Keratinocyte (primary cell): ENCODE measurements around the gene FARP2. TPM values are rescaled to one million over a fixed set of nuclear protein-coding genes. Genes with fewer than 3 reads are reported as not detected.

Source experiments
- DNase-seq: peaks from one replicate; pipeline ENCODE4 v3.0.0-alpha.2; 2011; ENCODE audit warnings: low read depth, missing footprints, low spot score
- FAIRE-seq: peaks from 2 replicates; lab custom pipeline; 2011; peaks lifted over from hg19 to GRCh38; lab: Jason Lieb, UNC
- H2AFZ ChIP-seq: 2 replicates; pipeline ENCODE4 v1.6.0; 2012; ENCODE audit warnings: low read length, control low read depth, inconsistent platforms; ENCODE audit not compliant: control insufficient read depth
- H3K27ac ChIP-seq: 2 replicates; pipeline ENCODE4 v1.5.1; 2011; ENCODE audit warnings: low read length; ENCODE audit not compliant: control insufficient read depth, insufficient read depth
- H3K27me3 ChIP-seq: 3 replicates; pipeline ENCODE4 v1.6.0; 2011; ENCODE audit warnings: low read length; ENCODE audit not compliant: control insufficient read depth, insufficient read depth; ENCODE audit errors: extremely low read depth
- H3K36me3 ChIP-seq, 2 experiments: 2 replicates in 1 of 2; 3 replicates in 1 of 2; pipeline ENCODE4 v1.5.1; 2011; ENCODE audit warnings: low read length in 2 of 2, mild to moderate bottlenecking in 1 of 2; ENCODE audit not compliant: control insufficient read depth in 2 of 2, insufficient read depth in 2 of 2; ENCODE audit errors: extremely low read depth in 1 of 2
- H3K4me1 ChIP-seq: 3 replicates; pipeline ENCODE4 v1.5.1; 2011; ENCODE audit warnings: low read length; ENCODE audit not compliant: control insufficient read depth, insufficient read depth; ENCODE audit errors: extremely low read depth
- H3K4me2 ChIP-seq: 3 replicates; pipeline ENCODE4 v1.6.0; 2011; ENCODE audit warnings: low read depth, low read length; ENCODE audit not compliant: control insufficient read depth, insufficient read depth; ENCODE audit errors: extremely low read depth
- H3K4me3 ChIP-seq, 3 experiments: fragments of 200-600 bp in 1 of 3; sonication (generic) in 1 of 3; 2 replicates in 2 of 3; 3 replicates in 1 of 3; pipeline ENCODE4 v1.5.1; 2011 to 2016; ENCODE audit warnings: low read length in 3 of 3, mild to moderate bottlenecking in 3 of 3, control low read depth in 2 of 3, inconsistent platforms in 1 of 3, low read depth in 1 of 3, mixed read lengths in 1 of 3, mixed run types in 1 of 3, moderate library complexity in 1 of 3; ENCODE audit not compliant: control insufficient read depth in 2 of 3, insufficient read depth in 2 of 3; ENCODE audit errors: extremely low read depth in 1 of 3
- H3K79me2 ChIP-seq: 2 replicates; pipeline ENCODE4 v1.6.0; 2012; ENCODE audit warnings: low read length; ENCODE audit not compliant: control insufficient read depth, insufficient read depth
- H3K9ac ChIP-seq: 3 replicates; pipeline ENCODE4 v1.6.0; 2011; ENCODE audit warnings: low read length; ENCODE audit not compliant: control insufficient read depth, insufficient read depth; ENCODE audit errors: extremely low read depth
- H3K9me1 ChIP-seq: 3 replicates; pipeline ENCODE4 v1.6.0; 2011; ENCODE audit warnings: low read length; ENCODE audit not compliant: control insufficient read depth, insufficient read depth; ENCODE audit errors: extremely low read depth
- H3K9me3 ChIP-seq: 2 replicates; pipeline ENCODE4 v1.5.1; 2012; ENCODE audit warnings: low read depth, low read length; ENCODE audit not compliant: control insufficient read depth
- H4K20me1 ChIP-seq: 3 replicates; pipeline ENCODE4 v1.6.0; 2011; ENCODE audit warnings: low read length; ENCODE audit not compliant: control insufficient read depth, insufficient read depth; ENCODE audit errors: extremely low read depth
- EZH2 ChIP-seq: IDR thresholded peaks from one replicate; pipeline ENCODE4 v1.6.1; 2012; ENCODE audit warnings: inconsistent platforms, mild to moderate bottlenecking, low read length, moderate library complexity
- dilution Hi-C: fragments of 300-500 bp; cut with MboI; formaldehyde crosslinking; loops from one replicate; pipeline ENCODE4 v1.7.0; 2020; ENCODE audit warnings: low sequenced_read_pairs; ENCODE audit not compliant: extremely low pct_ligation_motif_present
- polyA plus RNA-seq, 5 experiments: library from polyadenylated mRNA; depleted of rRNA in 3 of 5; stranded (reverse) in 3 of 5; stranded (forward) in 1 of 5; unstranded in 1 of 5; fragments of >200 nt; gene quantifications; 1 replicate in 1 of 5; 2 replicates in 3 of 5; 3 replicates in 1 of 5; pipeline versions ENCODE4 v1.2.1 to v1.2.3, GENCODE V29; 2011 to 2012; ENCODE audit warnings: missing spikeins in 2 of 5, low read depth in 1 of 5, low replicate concordance in 1 of 5
- TF ChIP-seq, protein P1 (sequence below), 3 experiments: IDR thresholded peaks in 1 of 3; conservative IDR thresholded peaks in 1 of 3; optimal IDR thresholded peaks in 1 of 3; 2 replicates in 2 of 3; 3 replicates in 1 of 3; pipeline versions ENCODE3 to v1.5.1; 2011; ENCODE audit warnings: low read length in 3 of 3, mild to moderate bottlenecking in 3 of 3, moderate library complexity in 2 of 3, control low read depth in 1 of 3, inconsistent platforms in 1 of 3; ENCODE audit not compliant: insufficient read depth in 2 of 3; ENCODE audit errors: extremely low read depth in 1 of 3

The FARP2 gene
- polyA plus RNA-seq, 1 donor (not counting 4 experiments of a cell fraction or from before 2014, with no cell fraction given): 39.3 TPM

DNA sequence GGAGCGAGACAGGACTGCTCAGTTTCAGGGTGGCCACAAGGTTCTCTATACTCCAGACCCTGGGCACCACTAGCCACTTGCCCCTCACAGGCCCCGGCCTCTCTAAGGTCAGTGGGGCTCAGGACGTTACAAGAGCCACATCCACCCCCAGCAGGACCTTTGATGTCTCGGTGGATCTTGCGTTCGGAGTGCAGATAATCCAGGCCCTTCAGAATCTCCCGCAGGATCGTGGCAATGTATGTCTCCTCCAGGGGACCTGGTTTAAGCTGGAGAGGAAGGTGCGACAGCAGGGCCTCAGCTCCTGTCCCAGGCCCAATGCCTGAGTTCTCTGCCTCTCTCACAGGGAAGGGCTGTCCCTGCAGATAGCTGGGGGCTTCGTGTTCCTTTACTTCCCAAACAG, 143.9 kb downstream of the FARP2 start:
- Histone ChIP-seq H2AFZ (no peak overlapping the region), H3K9ac (no peak overlapping the region), H3K27ac (no peak overlapping the region), H3K9me1 (no peaks in the 10 kb centered on the region), H3K4me1 (no peaks in the 10 kb centered on the region), H3K4me2 (no peak overlapping the region), H4K20me1 (peaks cover 17% of the 10 kb centered on the region), H3K9me3 (no peaks in the 10 kb centered on the region), H3K27me3 (no peaks in the 10 kb centered on the region), H3K36me3 (peaks cover 29 to 32% of the 10 kb centered on the region in 2 experiments), H3K4me3 (no peak overlapping the region), H3K79me2 (peaks cover 39% of the 10 kb centered on the region)
- dilution Hi-C loops: no loop called here
- no peak for TF ChIP-seq EZH2
- TF ChIP-seq, protein P1, sequence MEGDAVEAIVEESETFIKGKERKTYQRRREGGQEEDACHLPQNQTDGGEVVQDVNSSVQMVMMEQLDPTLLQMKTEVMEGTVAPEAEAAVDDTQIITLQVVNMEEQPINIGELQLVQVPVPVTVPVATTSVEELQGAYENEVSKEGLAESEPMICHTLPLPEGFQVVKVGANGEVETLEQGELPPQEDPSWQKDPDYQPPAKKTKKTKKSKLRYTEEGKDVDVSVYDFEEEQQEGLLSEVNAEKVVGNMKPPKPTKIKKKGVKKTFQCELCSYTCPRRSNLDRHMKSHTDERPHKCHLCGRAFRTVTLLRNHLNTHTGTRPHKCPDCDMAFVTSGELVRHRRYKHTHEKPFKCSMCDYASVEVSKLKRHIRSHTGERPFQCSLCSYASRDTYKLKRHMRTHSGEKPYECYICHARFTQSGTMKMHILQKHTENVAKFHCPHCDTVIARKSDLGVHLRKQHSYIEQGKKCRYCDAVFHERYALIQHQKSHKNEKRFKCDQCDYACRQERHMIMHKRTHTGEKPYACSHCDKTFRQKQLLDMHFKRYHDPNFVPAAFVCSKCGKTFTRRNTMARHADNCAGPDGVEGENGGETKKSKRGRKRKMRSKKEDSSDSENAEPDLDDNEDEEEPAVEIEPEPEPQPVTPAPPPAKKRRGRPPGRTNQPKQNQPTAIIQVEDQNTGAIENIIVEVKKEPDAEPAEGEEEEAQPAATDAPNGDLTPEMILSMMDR (optimal IDR thresholded peaks at IDR 0.05 in 1 of 3, IDR thresholded peaks at IDR 0.05 in 1 of 3, conservative IDR thresholded peaks at IDR 0.05 in 1 of 3; ENCODE audit: extremely low read depth in 1 of 3, insufficient read depth in 2 of 3, low read length in 3 of 3): no peak
- FAIRE-seq: no peak
- DNase-seq: no peak

DNA sequence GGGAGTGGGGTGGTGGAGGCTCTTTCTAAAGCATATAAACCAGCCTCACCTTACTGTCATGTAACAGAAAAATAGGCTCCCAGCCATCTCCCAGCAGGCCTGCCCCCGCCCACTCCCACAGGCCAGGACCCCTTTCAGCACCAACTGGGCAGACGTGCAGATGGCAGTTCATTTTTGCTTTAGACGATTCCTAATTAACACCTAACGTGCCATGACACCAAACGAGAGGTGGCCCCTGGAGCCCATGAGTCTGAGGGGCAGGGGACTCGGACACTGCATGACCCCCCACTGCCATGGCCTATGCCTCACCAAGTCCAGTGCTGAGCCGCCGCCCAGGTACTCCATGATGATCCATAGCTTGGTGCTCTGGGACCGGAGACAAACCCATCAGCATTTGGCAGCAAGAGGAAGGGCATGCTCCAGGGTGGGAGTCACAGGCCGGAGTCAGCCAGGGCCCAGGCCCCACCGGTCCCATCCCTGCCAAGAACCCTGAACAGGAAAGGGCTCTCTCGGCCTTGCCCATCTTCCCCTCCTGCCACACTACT, 144.4 kb downstream of the FARP2 start:
- H2AFZ ChIP-seq: no peak overlapping the region
- peaks cover 27 to 33% of the 10 kb centered on the region in 2 experiments for H3K36me3 ChIP-seq
- H3K27ac ChIP-seq: no peak overlapping the region

More for the DNA sequence above, 144.4 kb downstream of the FARP2 start:
- peaks cover 43% of the 10 kb centered on the region for H3K79me2 ChIP-seq
- H3K9ac ChIP-seq: no peak overlapping the region
- H3K4me1 ChIP-seq: no peaks in the 10 kb centered on the region
- no peaks in the 10 kb centered on the region for H3K9me1 ChIP-seq
- dilution Hi-C loops: no loop called here
- no peak overlapping the region for H3K4me3 ChIP-seq
- TF ChIP-seq EZH2: no peak
- TF ChIP-seq, protein P1 (optimal IDR thresholded peaks at IDR 0.05 in 1 of 3, IDR thresholded peaks at IDR 0.05 in 1 of 3, conservative IDR thresholded peaks at IDR 0.05 in 1 of 3; ENCODE audit: extremely low read depth in 1 of 3, insufficient read depth in 2 of 3, low read length in 3 of 3): no peak
- no peaks in the 10 kb centered on the region for H3K27me3 ChIP-seq
- peaks cover 21% of the 10 kb centered on the region for H4K20me1 ChIP-seq
- H3K4me2 ChIP-seq: no peak overlapping the region
- no peak for DNase-seq
- no peak for FAIRE-seq
- H3K9me3 ChIP-seq: no peaks in the 10 kb centered on the region
